Common myeloid progenitor, CD34-positive (primary cell): Measurements from ENCODE around the gene ARHGEF10L.

ENCODE experiments used
- CTCF ChIA-PET: fragments of 350-600 bp; sonication (Branson Sonifier 250); formaldehyde crosslinking; loops from one replicate; lab custom pipeline; 2021; ENCODE audit warnings: antibody characterized with exemption; lab: Charles Lee
- POLR2A ChIA-PET: fragments of 350-600 bp; sonication (Branson Sonifier 250); formaldehyde crosslinking; loops from one replicate; lab custom pipeline; 2021; ENCODE audit warnings: antibody characterized with exemption; lab: Charles Lee
- DNase-seq, 3 donors: peaks; one replicate each; pipeline versions ENCODE4 v3.0.0 to v3.0.0-alpha.2; 2013
- H3K27ac ChIP-seq, 2 experiments: 1 replicate in 1 of 2; 2 replicates in 1 of 2; pipeline ENCODE4 v1.7.0; 2013; ENCODE audit warnings: inconsistent platforms in 2 of 2, low read length in 2 of 2, mild to moderate bottlenecking in 2 of 2, low read depth in 1 of 2, moderate library complexity in 1 of 2; ENCODE audit not compliant: severe bottlenecking in 2 of 2, insufficient read depth in 1 of 2, poor library complexity in 1 of 2
- H3K27me3 ChIP-seq, 5 experiments: replicated peaks in 2 of 5; 1 replicate in 3 of 5; 2 replicates in 2 of 5; pipeline versions ENCODE4 v1.6.1 to v1.7.0; 2013; ENCODE audit warnings: low read length in 4 of 5, mild to moderate bottlenecking in 2 of 5, moderate library complexity in 2 of 5, inconsistent platforms in 1 of 5; ENCODE audit not compliant: insufficient read depth in 5 of 5, control insufficient read depth in 4 of 5
- H3K36me3 ChIP-seq, 4 experiments: 1 replicate in 2 of 4; 2 replicates in 2 of 4; pipeline versions ENCODE4 v1.6.1 to v1.7.0; 2013; ENCODE audit warnings: low read length in 3 of 4, control low read depth in 1 of 4, mild to moderate bottlenecking in 1 of 4; ENCODE audit not compliant: control insufficient read depth in 4 of 4, insufficient read depth in 4 of 4
- H3K4me1 ChIP-seq, 4 experiments: 1 replicate in 3 of 4; 2 replicates in 1 of 4; pipeline versions ENCODE4 v1.6.1 to v1.7.1; 2013; ENCODE audit warnings: low read length in 3 of 4, mild to moderate bottlenecking in 3 of 4, control low read depth in 1 of 4, inconsistent platforms in 1 of 4, moderate library complexity in 1 of 4; ENCODE audit not compliant: control insufficient read depth in 4 of 4, insufficient read depth in 4 of 4; ENCODE audit errors: control extremely low read depth in 1 of 4
- H3K4me3 ChIP-seq, 7 experiments: 1 replicate in 4 of 7; 2 replicates in 3 of 7; pipeline versions ENCODE4 v1.5.1 to v1.7.0; 2013; ENCODE audit warnings: mild to moderate bottlenecking in 7 of 7, low read length in 6 of 7, moderate library complexity in 6 of 7, inconsistent platforms in 2 of 7, low read depth in 2 of 7, control low read depth in 1 of 7; ENCODE audit not compliant: insufficient read depth in 4 of 7, control insufficient read depth in 1 of 7; ENCODE audit errors: extremely low read depth in 1 of 7
- H3K9me3 ChIP-seq, 5 experiments: 1 replicate in 4 of 5; 2 replicates in 1 of 5; pipeline versions ENCODE4 v1.6.1 to v1.7.1; 2013; ENCODE audit warnings: low read length in 4 of 5, mild to moderate bottlenecking in 2 of 5, inconsistent platforms in 1 of 5, low read depth in 1 of 5, moderate library complexity in 1 of 5; ENCODE audit not compliant: control insufficient read depth in 4 of 5, insufficient read depth in 2 of 5; ENCODE audit errors: control extremely low read depth in 1 of 5
- WGBS: methylation state at CpG from one replicate; pipeline ENCODE4 v1.1.5; 2013; ENCODE audit not compliant: insufficient coverage; 5-methylcytosine and 5-hydroxymethylcytosine counted together

Gene ARHGEF10L

DNA sequence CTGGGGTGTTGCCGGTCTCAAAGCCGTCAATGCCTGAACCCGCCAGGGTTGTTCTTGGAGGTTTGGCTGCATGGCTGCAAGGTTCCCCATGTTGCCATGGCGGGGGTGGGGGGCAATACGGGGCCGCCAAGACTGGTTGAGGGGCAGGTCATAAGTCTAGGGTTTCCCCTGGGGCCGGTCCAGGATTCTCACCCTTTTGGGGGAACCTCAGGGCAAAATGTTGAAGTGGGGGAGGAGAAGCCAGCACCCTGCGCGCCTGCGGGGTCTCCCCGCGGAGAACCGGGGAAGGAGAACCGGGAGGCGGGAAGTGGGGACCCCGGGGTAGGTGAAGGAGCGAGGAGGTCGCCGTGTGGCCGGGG is 401 bp upstream of the ARHGEF10L start:
- Histone ChIP-seq H3K27ac (no peak overlapping the region), H3K36me3 (no peaks in the 10 kb centered on the region), H3K27me3 (peaks cover 6 to 63% (median 29%) of the 10 kb centered on the region in 5 experiments), H3K4me3 (peak overlapping the region in 1 of 7 experiments; percentile 32), H3K9me3 (no peaks in the 10 kb centered on the region), H3K4me1 (peaks cover 0 to 18% (median 7%) of the 10 kb centered on the region in 4 experiments)
- peak in 1 of 3 donors; percentile 11 for DNase-seq
- ChIA-PET POLR2A (no interaction called here), CTCF (interaction anchor here (1.5 kb wide), 1 partner anchor 15 kb away, joined by 3 read pairs; no protein-coding TSS in a partner anchor)
- 7% methylated on average over 13 of the region's 20 CpGs for WGBS

DNA sequence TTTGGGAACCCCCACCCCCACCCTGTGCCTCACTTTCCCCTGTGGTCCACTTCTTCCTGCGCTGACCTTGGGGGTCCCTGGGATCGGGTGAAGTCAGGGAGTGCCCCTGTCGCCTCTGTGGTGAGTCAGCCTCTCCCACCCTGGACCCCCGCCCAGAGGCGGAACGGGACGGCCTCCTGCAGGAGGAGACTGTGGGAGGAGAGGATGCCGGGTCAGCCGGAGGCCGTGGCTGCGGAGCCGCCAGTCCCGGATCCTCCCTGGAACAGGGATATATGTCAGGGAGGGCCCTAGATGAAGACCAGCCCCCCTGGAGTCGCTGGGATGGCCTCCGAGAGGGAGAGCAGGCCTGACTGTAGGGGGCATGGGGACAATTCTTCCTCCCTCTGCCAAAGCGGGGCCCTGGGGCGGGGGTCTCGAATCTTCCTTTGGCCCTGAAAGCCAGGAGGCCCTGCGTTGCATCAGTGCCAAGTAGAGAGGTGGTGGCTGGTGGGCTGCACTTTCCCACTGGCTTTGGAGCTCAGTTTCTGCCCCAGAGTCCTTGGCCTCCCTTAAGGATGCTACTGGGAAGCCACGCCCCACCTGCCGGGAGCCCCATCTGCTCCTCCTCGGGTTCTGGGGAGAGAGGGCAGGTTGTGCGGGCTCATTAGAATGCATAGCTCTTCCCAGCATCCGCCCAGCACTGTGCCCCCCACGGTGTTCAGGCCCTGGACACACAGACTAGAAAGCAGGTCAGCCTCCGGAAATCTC is 930 bp downstream of the ARHGEF10L start:
- Histone ChIP-seq H3K27me3 (peaks cover 6 to 61% (median 29%) of the 10 kb centered on the region in 5 experiments), H3K4me3 (peak overlapping the region in 3 of 7 experiments; percentile 48 to 59 (median 53)), H3K4me1 (peaks cover 0 to 18% (median 7%) of the 10 kb centered on the region in 4 experiments), H3K27ac (no peak overlapping the region), H3K36me3 (no peaks in the 10 kb centered on the region), H3K9me3 (no peaks in the 10 kb centered on the region)
- WGBS, result 11% methylated on average over 19 of the region's 26 CpGs
- ChIA-PET POLR2A (no interaction called here), CTCF (interaction anchor here (1.1 to 1.3 kb wide), 2 partner anchors 36 to 42 kb away, joined by 3 read pairs; no protein-coding TSS in a partner anchor)
- DNase-seq, result no peak

DNA sequence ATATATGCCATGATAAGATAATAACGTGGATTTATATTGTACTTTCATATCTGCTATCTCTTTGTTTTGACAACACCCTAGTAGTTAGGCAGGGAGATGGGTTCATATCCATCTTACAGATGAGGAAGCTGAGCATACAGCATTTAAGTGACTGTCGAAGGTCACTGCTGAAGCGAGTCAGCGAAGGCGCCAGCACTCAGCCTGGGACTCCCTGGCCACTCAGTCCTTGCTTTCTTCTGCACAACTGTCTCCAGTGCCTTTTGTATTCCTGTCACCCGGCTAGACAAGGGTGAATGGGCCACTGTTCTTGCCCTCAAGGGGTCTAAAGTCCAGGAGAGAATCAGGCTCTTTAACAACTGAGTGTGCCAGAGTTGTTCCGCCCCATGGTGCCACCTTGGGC is 3.1 kb downstream of the ARHGEF10L start:
- ChIA-PET CTCF (no interaction called here), POLR2A (no interaction called here)
- Histone ChIP-seq H3K36me3 (no peaks in the 10 kb centered on the region), H3K9me3 (no peaks in the 10 kb centered on the region), H3K27me3 (peaks cover 6 to 45% (median 27%) of the 10 kb centered on the region in 5 experiments), H3K27ac (no peak overlapping the region), H3K4me1 (peaks cover 0 to 18% (median 7%) of the 10 kb centered on the region in 4 experiments), H3K4me3 (no peak overlapping the region)
- no peak for DNase-seq
- 96% methylated on average over 6 of the region's 7 CpGs for WGBS

DNA sequence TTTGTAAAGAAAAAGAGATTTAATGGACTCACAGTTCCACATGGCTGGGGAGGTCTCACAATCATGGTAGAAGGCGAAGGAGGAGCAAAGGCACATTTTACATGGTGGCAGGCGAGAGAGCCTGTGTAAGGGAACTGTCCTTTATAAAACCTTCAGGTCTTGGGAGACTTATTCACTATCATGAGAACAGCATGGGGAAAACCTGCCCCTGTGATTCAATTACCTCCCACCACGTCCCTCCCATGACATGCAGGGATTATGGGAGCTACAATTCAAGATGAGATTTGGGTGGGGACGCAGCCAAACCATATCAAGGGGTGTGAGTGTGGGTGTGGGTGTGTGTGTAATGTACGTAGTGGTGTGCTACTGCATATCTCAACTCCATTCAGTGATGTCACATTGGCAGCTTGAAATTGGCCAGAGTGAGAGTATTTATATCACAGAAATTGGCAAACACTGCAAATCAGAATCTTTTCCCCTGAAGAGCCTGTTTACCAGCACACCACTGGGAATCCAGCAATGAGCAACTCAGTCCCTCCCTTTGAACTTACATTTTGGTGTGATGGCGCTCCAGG is 5.4 kb downstream of the ARHGEF10L start:
- no peaks in the 10 kb centered on the region for H3K9me3 ChIP-seq
- H3K4me3 ChIP-seq, result no peak overlapping the region
- H3K27ac ChIP-seq, result no peak overlapping the region
- DNase-seq, result no peak
- WGBS, result 76% methylated on average over 5 of the region's 6 CpGs
- POLR2A ChIA-PET, result no interaction called here
- H3K27me3 ChIP-seq, result peaks cover 0 to 26% (median 16%) of the 10 kb centered on the region in 5 experiments
- no peaks in the 10 kb centered on the region for H3K36me3 ChIP-seq
- H3K4me1 ChIP-seq, result peaks cover 0 to 13% (median 4%) of the 10 kb centered on the region in 4 experiments
- CTCF ChIA-PET, result no interaction called here

DNA sequence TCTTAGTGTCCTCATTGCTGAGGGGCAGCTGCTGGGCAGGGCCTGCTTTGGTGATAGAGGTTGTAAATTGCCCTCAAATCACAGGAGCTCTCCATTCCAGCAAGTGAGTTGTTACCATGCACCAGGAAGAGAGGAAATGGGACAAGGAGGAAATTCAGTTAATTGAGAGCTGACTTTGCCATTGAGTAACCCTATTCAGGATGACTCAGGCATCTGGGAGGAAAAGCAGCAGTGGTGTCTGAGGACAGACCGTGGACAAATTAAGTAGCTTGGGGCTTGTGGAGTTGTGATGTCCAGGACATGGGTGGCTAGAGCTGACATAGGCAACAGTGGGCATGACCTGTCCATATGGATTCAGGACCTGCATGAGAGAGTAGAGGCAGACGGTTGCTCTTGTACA is 5.9 kb downstream of the ARHGEF10L start:
- Histone ChIP-seq H3K4me3 (no peak overlapping the region), H3K9me3 (no peaks in the 10 kb centered on the region), H3K36me3 (no peaks in the 10 kb centered on the region), H3K4me1 (peaks cover 0 to 8% (median 2%) of the 10 kb centered on the region in 4 experiments), H3K27ac (no peak overlapping the region), H3K27me3 (peaks cover 0 to 21% (median 12%) of the 10 kb centered on the region in 5 experiments)
- 75% methylated on average over 2 of the region's 2 CpGs for WGBS
- ChIA-PET POLR2A (no interaction called here), CTCF (no interaction called here)
- no peak for DNase-seq

DNA sequence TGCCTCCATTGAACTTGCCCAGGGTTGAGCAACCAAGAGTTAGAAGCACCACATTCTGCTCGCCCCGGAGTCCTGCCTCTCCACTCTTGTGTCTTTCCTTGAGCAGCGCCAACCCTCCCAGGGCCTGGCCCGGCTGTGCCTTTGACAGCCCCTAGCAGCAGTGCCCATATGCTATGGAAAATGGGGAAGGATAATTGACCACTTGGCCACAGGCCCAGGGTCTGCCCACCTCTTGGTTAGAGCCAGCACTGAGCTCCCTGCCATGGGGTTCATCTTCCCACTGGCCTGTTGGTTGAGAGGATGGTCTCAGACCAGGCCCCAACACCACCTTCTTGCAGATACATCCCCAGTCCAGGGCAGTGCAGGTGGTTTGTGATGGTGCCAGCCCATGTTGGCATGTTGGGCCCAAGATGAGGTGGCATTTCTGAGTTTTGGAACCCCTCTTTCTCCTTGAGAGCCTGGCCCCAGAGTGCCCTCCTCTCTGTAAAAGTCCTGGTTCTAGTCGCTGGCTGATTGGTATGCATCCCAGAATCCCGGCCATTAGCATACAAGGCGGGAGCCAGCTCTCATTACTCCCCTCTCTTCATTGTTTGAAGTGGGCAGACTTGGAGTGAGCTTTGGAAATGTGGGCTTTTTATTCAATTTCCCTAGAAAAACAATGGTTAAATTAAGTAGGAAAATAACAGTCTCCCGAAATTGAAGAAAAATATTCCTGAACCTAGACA is 7.6 kb downstream of the ARHGEF10L start:
- Histone ChIP-seq H3K27ac (no peak overlapping the region), H3K9me3 (no peaks in the 10 kb centered on the region), H3K4me3 (no peak overlapping the region), H3K27me3 (peaks cover 0 to 11% (median 4%) of the 10 kb centered on the region in 5 experiments), H3K36me3 (no peaks in the 10 kb centered on the region), H3K4me1 (peaks cover 0 to 4% (median 0%) of the 10 kb centered on the region in 4 experiments)
- CTCF ChIA-PET, result interaction anchor here (1.0 kb wide), 1 partner anchor 59 kb away, joined by 3 read pairs; no protein-coding TSS in a partner anchor
- no peak for DNase-seq
- 100% methylated on average over 2 of the region's 8 CpGs for WGBS
- POLR2A ChIA-PET, result no interaction called here
